K562 treated with DMSO at 1 percent for 48 hours (cell line): ENCODE data around the gene ST8SIA1. TPM values are rescaled to one million over a fixed set of nuclear protein-coding genes. Genes with fewer than 3 reads are reported as not detected.

Source experiments
- total RNA-seq: library from RNA; unstranded; fragments of 300-600 nt; gene quantifications from 2 replicates; pipeline ENCODE4 v1.2.3, GENCODE V29; 2022; ENCODE audit warnings: low replicate concordance; ENCODE audit errors: extremely low read depth

Gene ST8SIA1, protein sequence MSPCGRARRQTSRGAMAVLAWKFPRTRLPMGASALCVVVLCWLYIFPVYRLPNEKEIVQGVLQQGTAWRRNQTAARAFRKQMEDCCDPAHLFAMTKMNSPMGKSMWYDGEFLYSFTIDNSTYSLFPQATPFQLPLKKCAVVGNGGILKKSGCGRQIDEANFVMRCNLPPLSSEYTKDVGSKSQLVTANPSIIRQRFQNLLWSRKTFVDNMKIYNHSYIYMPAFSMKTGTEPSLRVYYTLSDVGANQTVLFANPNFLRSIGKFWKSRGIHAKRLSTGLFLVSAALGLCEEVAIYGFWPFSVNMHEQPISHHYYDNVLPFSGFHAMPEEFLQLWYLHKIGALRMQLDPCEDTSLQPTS
- not detected in 2 replicates for total RNA-seq

DNA sequence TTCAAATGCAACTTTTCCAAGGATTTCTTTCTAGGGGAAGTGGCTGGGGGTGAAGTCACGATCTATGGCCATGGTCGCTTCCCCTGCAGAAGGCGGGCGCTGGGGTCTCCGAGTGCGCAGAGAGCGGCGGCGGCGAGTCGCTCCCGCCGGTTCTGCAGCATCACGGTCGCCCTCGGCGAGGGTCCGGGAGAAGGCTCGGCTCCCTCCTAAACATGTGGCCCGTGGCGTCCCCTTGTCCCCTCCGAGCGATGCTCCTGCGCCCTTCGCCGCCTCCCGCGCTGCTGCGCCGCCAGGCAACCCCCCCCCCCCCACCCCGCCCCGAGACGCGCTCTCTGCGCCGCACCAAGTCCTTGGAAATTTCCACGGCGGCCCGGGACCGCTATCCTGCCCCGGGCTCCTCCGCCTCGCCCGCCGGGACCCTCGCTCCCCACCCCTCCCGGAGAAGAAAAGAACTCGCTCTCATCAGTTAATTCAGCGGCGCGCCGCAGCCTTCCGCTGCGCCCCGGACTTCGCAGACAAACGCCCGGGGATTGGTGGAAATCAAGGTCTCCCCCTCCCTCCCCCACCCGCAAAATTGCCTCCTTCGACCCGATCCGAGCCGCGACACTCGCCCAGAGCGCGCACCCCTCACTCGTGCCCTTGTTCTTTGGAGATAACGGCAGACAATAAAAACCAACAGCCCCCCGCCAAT is at the start of gene ST8SIA1:
Gene ST8SIA1, minus strand, starts transcription at position 298 of the 691 bp plus-strand sequence. CDS start 475 bp downstream, outside the sequence.

Other genes with a start within 250 kb of the ST8SIA1 start
- not detected in 2 replicates for gene C2CD5, start 209.8 kb upstream of the ST8SIA1 start, total RNA-seq